HCT116 (cell line): ENCODE measurements around the gene CARD9.

Experiments
- EZH2 ChIP-seq: fragments of 200-600 bp; sonication (generic); IDR thresholded peaks from 2 replicates; pipeline ENCODE4 v1.6.1; 2017; ENCODE audit warnings: antibody characterized with exemption, mixed run types
- EZH2phosphoT487 ChIP-seq: fragments of 200-600 bp; IDR thresholded peaks from 2 replicates; pipeline ENCODE4 v1.6.1; 2018; ENCODE audit warnings: antibody characterized with exemption, borderline replicate concordance
- JUND ChIP-seq: IDR thresholded peaks from 2 replicates; pipeline ENCODE4 v1.6.1; 2012
- POLR2A ChIP-seq: IDR thresholded peaks from 2 replicates; pipeline ENCODE4 v1.7.0; 2011; ENCODE audit warnings: borderline replicate concordance; ENCODE audit not compliant: insufficient read depth, insufficient read length; ENCODE audit errors: extremely low read depth
- REST ChIP-seq: IDR thresholded peaks from 2 replicates; pipeline ENCODE4 v1.6.1; 2012; ENCODE audit warnings: low read depth
- SIN3A ChIP-seq: IDR thresholded peaks from 2 replicates; pipeline ENCODE4 v1.6.1; 2012; ENCODE audit warnings: low read depth
- ZNF274 ChIP-seq: fragments of 200-500 bp; sonication (Bioruptor generic); IDR thresholded peaks from 2 replicates; pipeline ENCODE4 v1.6.1; 2014; ENCODE audit warnings: mild to moderate bottlenecking, low read depth, low read length, inconsistent platforms
- TF ChIP-seq, protein P1 (sequence below), 3 experiments: fragments of 200-600 bp in 1 of 3; sonication (generic) in 1 of 3; IDR thresholded peaks in 2 of 3; conservative IDR thresholded peaks in 1 of 3; 2 replicates each; pipeline ENCODE4 v1.5.1; 2012 to 2017; ENCODE audit warnings: low read depth in 2 of 3, low read length in 2 of 3, antibody characterized with exemption in 1 of 3, borderline replicate concordance in 1 of 3, control low read depth in 1 of 3, mild to moderate bottlenecking in 1 of 3, mixed read lengths in 1 of 3, mixed run types in 1 of 3, moderate library complexity in 1 of 3; ENCODE audit not compliant: insufficient read depth in 1 of 3
- TF ChIP-seq, protein P2 (sequence below): IDR thresholded peaks from 2 replicates; pipeline ENCODE4 v1.6.1; 2012

GRCh38 chr9:136317695-136318094, 55.8 kb downstream of the CARD9 start:
- TF ChIP-seq POLR2A (no peak), SIN3A (no peak), EZH2 (no peak), ZNF274 (no peak), JUND (no peak), REST (no peak), EZH2phosphoT487 (no peak)
- TF ChIP-seq, protein P1, sequence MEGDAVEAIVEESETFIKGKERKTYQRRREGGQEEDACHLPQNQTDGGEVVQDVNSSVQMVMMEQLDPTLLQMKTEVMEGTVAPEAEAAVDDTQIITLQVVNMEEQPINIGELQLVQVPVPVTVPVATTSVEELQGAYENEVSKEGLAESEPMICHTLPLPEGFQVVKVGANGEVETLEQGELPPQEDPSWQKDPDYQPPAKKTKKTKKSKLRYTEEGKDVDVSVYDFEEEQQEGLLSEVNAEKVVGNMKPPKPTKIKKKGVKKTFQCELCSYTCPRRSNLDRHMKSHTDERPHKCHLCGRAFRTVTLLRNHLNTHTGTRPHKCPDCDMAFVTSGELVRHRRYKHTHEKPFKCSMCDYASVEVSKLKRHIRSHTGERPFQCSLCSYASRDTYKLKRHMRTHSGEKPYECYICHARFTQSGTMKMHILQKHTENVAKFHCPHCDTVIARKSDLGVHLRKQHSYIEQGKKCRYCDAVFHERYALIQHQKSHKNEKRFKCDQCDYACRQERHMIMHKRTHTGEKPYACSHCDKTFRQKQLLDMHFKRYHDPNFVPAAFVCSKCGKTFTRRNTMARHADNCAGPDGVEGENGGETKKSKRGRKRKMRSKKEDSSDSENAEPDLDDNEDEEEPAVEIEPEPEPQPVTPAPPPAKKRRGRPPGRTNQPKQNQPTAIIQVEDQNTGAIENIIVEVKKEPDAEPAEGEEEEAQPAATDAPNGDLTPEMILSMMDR (IDR thresholded peaks at IDR 0.05 in 2 of 3, conservative IDR thresholded peaks at IDR 0.05 in 1 of 3; ENCODE audit: borderline replicate concordance in 1 of 3, insufficient read depth in 1 of 3, low read depth in 2 of 3, low read length in 2 of 3), result no peak
- TF ChIP-seq, protein P2, sequence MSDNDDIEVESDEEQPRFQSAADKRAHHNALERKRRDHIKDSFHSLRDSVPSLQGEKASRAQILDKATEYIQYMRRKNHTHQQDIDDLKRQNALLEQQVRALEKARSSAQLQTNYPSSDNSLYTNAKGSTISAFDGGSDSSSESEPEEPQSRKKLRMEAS, result no peak
